ENCODE measurements around the gene RALGAPB.

Gene RALGAPB

DNA sequence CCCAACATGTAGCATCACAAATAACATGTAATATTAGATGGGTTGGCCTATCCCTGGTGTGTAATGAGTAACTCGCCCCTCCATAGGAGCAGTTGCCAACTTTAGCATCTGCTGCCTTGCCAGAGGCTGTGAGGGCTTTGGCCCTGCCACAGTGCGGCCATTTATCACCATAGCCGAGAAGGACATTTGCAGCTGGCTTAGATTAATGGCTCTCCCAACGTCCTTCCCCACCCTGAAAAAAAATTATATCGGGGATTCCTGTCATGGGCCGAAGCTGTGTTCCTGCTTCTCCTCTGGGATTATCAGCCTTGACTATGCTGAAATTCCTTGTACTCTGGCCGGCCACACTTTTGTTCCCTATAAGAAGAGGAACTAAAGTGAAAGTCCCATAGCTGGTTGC, 100.8 kb downstream of the RALGAPB start:
- no peaks in the 10 kb centered on the region for H3F3A ChIP-seq (ENCODE audit: insufficient read depth)
- H2AFZ ChIP-seq (ENCODE audit: low read depth, low read length, severe bottlenecking) = no peak overlapping the region
- H3K79me2 ChIP-seq (ENCODE audit: insufficient read depth, low read length) = no peaks in the 10 kb centered on the region
- H4K20me1 ChIP-seq (ENCODE audit: low read depth, low read length) = no peaks in the 10 kb centered on the region
- H3K9me2 ChIP-seq (replicated peaks; ENCODE audit: insufficient read depth, low read length) = no peaks in the 10 kb centered on the region
- no peak overlapping the region for H3K4me2 ChIP-seq (ENCODE audit: low read depth, low read length, poor library complexity, severe bottlenecking)
- no peak overlapping the region for H3K9ac ChIP-seq (ENCODE audit: low read length)
- TF ChIP-seq CTCF (IDR thresholded peaks at IDR 0.05; ENCODE audit: insufficient read depth, low read length, poor library complexity, severe bottlenecking) = no peak
- TF ChIP-seq EZH2phosphoT487 (conservative IDR thresholded peaks at IDR 0.05; ENCODE audit: low read length) = no peak
- H3K27me3 ChIP-seq (ENCODE audit: low read length) = no peaks in the 10 kb centered on the region
- H3K27ac ChIP-seq (ENCODE audit: low read depth, low read length) = no peak overlapping the region
- peaks cover 6% of the 10 kb centered on the region; the same call in 1 of the 2 replicates for H3K36me3 ChIP-seq (ENCODE audit: low read length)
- no peaks in the 10 kb centered on the region for H3K9me3 ChIP-seq (ENCODE audit: insufficient read depth, low read length)
- no peak overlapping the region for H3K4me3 ChIP-seq (ENCODE audit: insufficient read depth, low read length, poor library complexity, severe bottlenecking)

GRCh38 chr20:38579219-38579910, 106.7 kb downstream of the RALGAPB start:
- Histone ChIP-seq H3K79me2 (ENCODE audit: insufficient read depth, low read length) (no peaks in the 10 kb centered on the region), H3K9me3 (ENCODE audit: insufficient read depth, low read length) (no peaks in the 10 kb centered on the region), H3K9me2 (replicated peaks; ENCODE audit: insufficient read depth, low read length) (no peaks in the 10 kb centered on the region), H3K4me2 (ENCODE audit: low read depth, low read length, poor library complexity, severe bottlenecking) (no peak overlapping the region), H3K4me3 (ENCODE audit: insufficient read depth, low read length, poor library complexity, severe bottlenecking) (no peak overlapping the region), H3K9ac (ENCODE audit: low read length) (no peak overlapping the region), H2AFZ (ENCODE audit: low read depth, low read length, severe bottlenecking) (no peak overlapping the region), H3K27ac (ENCODE audit: low read depth, low read length) (no peak overlapping the region), H4K20me1 (ENCODE audit: low read depth, low read length) (no peaks in the 10 kb centered on the region), H3K27me3 (ENCODE audit: low read length) (no peaks in the 10 kb centered on the region), H3F3A (ENCODE audit: insufficient read depth) (no peaks in the 10 kb centered on the region), H3K36me3 (ENCODE audit: low read length) (no peaks in the 10 kb centered on the region; the same call in 1 of the 2 replicates)
- TF ChIP-seq CTCF (IDR thresholded peaks at IDR 0.05; ENCODE audit: insufficient read depth, low read length, poor library complexity, severe bottlenecking) = no peak
- TF ChIP-seq EZH2phosphoT487 (conservative IDR thresholded peaks at IDR 0.05; ENCODE audit: low read length) = no peak

DNA sequence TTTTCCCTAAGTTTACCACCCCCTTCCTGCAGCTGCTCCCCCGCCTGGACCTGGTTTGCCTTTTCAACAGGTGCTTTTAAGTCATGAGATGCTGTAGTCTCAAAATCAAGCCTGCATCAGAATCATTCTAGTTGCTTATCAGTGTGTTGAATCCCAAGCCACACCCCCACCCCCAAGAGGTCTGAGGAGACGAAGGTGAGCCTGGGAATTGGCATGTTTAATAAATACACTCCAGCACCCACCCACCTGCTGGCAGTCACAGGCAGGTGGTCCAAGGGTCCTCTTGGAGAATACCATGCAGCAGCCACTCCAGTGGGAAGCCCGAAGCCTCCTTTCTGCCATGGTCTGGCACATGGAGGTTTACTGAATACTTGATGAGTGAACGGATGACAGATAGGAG, 107.3 kb downstream of the RALGAPB start:
- Histone ChIP-seq H3K4me3 (ENCODE audit: insufficient read depth, low read length, poor library complexity, severe bottlenecking) (no peak overlapping the region), H2AFZ (ENCODE audit: low read depth, low read length, severe bottlenecking) (no peak overlapping the region), H3K79me2 (ENCODE audit: insufficient read depth, low read length) (no peaks in the 10 kb centered on the region), H3F3A (ENCODE audit: insufficient read depth) (no peaks in the 10 kb centered on the region), H3K9me2 (replicated peaks; ENCODE audit: insufficient read depth, low read length) (no peaks in the 10 kb centered on the region), H3K9ac (ENCODE audit: low read length) (no peak overlapping the region), H3K27me3 (ENCODE audit: low read length) (no peaks in the 10 kb centered on the region), H3K4me2 (ENCODE audit: low read depth, low read length, poor library complexity, severe bottlenecking) (no peak overlapping the region), H3K27ac (ENCODE audit: low read depth, low read length) (no peak overlapping the region), H3K9me3 (ENCODE audit: insufficient read depth, low read length) (no peaks in the 10 kb centered on the region), H3K36me3 (ENCODE audit: low read length) (no peaks in the 10 kb centered on the region; the same call in 1 of the 2 replicates), H4K20me1 (ENCODE audit: low read depth, low read length) (no peaks in the 10 kb centered on the region)
- TF ChIP-seq EZH2phosphoT487 (conservative IDR thresholded peaks at IDR 0.05; ENCODE audit: low read length) (no peak), CTCF (IDR thresholded peaks at IDR 0.05; ENCODE audit: insufficient read depth, low read length, poor library complexity, severe bottlenecking) (no peak)
